ENCODE data around the gene BMERB1.

GRCh38 chr16:15446901-15447300 is 12.5 kb downstream of the BMERB1 start:
- no peak for TF ChIP-seq CTCF (IDR thresholded peaks at IDR 0.05; ENCODE audit: low read depth, low read length)
- TF ChIP-seq MAX (IDR thresholded peaks at IDR 0.05; ENCODE audit: low read depth, low read length), result no peak
- TF ChIP-seq POLR2A (IDR thresholded peaks at IDR 0.05; ENCODE audit: extremely low read depth, insufficient read length), result no peak
- no peak for TF ChIP-seq MYC (IDR thresholded peaks at IDR 0.05; ENCODE audit: low read depth, low read length)

All from NB4 (cell line).